GM19467 (cell line): ENCODE measurements around the gene LTBP1.

ENCODE experiments used
- ATAC-seq: cut with Tn5 transposase; IDR thresholded peaks from one replicate; pipeline ENCODE4 v1.9.1; 2021; ENCODE audit warnings: mild to moderate bottlenecking, moderate library complexity; ENCODE audit not compliant: unreplicated experiment

Gene LTBP1

DNA sequence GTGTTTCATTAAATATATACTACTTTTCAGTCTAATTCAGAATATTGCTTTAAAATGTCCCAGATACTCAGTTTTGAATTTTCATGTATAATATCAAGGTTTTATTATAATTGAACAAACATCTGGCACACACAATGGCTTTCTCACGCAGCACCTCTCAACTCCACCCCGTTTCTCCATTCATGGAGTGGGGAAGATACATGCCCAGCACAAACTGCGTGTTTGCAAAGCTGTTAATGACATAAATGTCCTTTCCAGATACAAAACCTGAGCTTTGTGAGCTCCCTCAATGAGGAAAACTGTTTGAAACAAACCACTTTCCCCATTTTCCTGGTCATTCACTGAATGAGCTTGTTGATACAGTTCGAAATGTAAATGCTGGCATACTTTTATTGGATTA lies 379.3 kb downstream of the LTBP1 start:
- no peak for ATAC-seq

GRCh38 chr2:33333433-33333832 lies 386.7 kb downstream of the LTBP1 start:
- ATAC-seq, result no peak

DNA sequence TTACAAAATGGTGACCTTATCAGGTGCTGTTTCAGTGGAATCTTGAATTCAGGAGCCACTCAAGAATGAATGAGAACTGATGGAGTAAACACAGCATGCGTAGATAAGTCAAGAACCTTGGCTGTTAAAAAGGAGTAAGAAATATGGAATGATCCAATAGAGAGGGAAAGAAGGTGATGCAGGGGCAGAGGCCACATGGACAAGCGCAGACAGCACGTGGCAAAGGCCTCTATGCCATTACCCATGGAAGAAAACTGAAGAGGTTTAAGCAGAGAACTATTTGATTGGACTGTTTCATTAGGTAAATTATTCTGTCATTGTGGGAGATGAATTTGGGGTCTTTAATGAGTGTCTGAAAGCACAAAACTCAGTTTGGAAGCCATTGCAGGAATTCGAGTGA lies 387.3 kb downstream of the LTBP1 start:
- no peak for ATAC-seq

DNA sequence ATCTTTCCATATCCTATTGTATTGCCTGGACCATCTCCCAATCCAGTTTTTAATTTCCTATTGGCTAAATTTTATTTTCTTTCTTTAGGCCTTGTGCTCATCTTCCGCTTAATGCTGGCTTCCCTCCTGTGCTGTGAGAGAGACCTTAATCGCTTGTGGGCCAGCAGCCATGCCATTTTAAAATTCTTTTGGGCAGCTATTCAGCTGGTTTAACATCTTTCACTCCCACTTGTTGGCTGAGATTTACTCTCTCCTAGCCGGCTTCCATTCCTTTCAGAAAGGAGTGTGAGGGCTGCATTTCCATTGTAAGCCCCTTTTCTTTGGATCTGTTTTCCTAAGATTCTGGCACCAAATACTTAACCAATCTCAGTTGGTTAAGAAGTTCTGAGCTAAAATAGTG lies 388.8 kb downstream of the LTBP1 start:
- no peak for ATAC-seq

- ATAC-seq, result no peak
Observed at GRCh38 chr2:33336036-33336625, 389.4 kb downstream of the LTBP1 start.

DNA sequence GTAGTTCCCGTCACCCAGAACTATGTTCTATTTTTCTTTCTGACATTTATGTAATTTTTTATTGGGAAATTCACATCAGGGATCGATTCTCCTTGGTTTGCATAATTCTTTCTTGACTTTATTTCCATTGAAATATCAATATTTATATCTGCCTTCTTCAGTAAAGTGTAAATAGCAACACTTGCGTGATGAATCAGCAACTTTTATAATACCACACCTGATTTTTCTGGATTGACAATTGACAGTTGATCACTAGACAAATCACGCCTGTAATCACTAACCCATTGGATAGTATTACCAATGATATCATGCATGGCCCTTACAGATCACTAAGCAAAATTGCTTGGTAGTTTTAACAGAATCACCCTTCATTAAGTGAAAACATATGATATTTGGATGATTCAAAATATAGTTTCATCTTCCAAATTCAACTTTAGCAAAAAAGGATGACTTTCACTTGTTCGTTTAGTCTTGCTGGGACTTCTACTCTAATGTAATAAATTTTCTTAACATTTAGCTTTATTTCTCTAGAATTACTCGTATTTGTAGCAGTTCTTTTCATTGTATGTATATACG lies 390.7 kb downstream of the LTBP1 start:
- ATAC-seq, result no peak

DNA sequence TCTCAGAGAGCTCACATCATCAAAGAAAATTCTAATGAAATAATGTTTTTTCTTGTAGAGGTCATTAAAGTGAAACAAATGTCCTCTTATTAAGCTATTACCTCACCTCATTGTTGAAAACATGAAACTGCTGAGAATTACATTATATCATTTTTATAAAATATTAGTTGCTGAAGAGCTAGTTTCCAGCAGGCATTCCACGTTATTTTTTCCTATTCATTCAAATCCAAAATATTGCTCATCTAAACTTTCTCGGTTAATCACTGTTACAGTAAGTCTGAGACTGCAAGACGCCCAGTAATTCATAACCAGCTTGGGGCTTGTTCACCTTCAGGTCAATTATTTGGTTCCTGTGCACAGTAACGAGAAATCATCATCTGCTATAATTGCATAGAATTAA lies 391.2 kb downstream of the LTBP1 start:
- ATAC-seq, result no peak

DNA sequence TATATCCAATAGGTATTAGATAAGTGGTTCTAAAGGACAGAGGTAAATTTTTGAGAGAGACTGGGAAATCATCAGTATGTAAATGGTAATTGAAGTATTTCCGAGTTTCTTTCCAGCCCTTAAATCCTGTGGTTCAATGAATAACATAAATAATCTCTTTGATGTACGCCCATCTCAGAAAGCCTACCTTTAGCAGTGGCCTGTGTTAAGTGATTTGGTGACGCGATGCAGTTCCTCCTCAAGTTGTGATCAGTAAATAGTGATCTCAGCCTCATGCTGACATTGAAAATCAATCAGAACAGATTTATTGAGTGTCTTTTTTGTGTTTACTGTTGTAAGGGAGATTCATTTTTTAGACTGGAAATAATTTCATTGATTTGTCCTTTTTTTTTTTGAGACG lies 392.5 kb downstream of the LTBP1 start:
- ATAC-seq, result no peak

GRCh38 chr2:33340280-33340679 lies 393.5 kb downstream of the LTBP1 start:
- no peak for ATAC-seq

DNA sequence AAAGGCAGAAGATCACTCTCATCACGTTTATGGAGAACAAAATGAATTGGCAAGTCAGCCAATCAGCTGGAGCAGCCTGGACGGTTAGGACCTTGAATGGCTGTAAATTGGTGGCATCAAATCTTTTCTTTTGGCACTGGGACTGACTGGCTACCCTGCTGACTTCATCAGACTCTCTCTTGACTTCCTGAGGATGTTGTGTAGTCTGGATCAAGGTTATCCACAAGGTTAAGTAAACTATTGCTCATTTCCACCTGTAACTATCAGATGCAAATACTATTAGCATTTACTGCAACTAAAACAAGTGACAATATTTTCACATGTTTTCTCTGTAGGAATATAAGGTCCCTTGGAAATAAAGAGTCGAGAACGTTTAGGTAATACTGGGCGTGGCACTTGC lies 395.4 kb downstream of the LTBP1 start:
- no peak for ATAC-seq

GRCh38 chr2:33342705-33343104 lies 396.0 kb downstream of the LTBP1 start:
- ATAC-seq, result no peak

GRCh38 chr2:33343387-33343895 lies 396.7 kb downstream of the LTBP1 start:
- ATAC-seq, result no peak

GRCh38 chr2:33344230-33344629 lies 397.5 kb downstream of the LTBP1 start:
- no peak for ATAC-seq

DNA sequence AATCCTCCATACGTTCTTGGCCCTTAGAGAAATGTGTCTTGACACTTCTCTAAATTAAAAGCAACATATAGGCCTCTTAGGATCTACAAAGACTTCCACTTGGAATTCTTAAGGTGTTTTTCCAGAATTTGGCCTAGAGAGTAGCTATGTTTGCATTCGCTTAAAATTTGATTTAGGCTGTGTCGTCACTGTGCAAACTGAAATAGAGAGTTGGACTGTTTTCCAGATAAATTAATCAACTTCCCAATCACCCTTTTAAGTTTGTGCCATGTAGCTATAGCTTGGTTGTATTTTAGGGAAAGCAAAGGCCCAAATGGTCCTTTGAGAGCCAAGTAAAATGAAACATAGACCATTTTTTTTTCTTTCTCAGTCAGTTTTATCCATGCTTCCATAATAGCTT lies 401.1 kb downstream of the LTBP1 start:
- ATAC-seq, result no peak

- ATAC-seq, result no peak
Observed at GRCh38 chr2:33350632-33351031, 403.9 kb downstream of the LTBP1 start.

DNA sequence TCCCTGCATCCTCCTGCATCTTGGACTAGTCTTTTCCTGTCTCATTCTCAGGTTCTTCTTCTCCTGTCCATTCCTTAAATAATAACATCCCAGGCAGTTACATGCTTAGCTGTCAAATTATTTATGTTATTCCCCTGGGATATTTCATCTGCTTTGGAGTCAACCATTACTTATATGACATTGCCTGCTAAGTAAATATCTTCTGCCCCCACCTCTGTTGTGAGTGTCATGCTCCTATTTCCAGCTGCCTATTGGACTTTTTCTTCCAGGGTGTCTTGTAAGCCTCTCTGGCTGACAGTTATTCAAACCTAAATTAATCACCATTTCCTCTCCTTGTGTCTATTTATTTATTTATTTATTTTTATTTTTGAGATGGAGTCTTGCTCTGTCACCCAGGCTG lies 405.0 kb downstream of the LTBP1 start:
- no peak for ATAC-seq

- no peak for ATAC-seq
Observed at GRCh38 chr2:33354981-33355380, 408.2 kb downstream of the LTBP1 start.

GRCh38 chr2:33358878-33359277 lies 412.1 kb downstream of the LTBP1 start:
- no peak for ATAC-seq

DNA sequence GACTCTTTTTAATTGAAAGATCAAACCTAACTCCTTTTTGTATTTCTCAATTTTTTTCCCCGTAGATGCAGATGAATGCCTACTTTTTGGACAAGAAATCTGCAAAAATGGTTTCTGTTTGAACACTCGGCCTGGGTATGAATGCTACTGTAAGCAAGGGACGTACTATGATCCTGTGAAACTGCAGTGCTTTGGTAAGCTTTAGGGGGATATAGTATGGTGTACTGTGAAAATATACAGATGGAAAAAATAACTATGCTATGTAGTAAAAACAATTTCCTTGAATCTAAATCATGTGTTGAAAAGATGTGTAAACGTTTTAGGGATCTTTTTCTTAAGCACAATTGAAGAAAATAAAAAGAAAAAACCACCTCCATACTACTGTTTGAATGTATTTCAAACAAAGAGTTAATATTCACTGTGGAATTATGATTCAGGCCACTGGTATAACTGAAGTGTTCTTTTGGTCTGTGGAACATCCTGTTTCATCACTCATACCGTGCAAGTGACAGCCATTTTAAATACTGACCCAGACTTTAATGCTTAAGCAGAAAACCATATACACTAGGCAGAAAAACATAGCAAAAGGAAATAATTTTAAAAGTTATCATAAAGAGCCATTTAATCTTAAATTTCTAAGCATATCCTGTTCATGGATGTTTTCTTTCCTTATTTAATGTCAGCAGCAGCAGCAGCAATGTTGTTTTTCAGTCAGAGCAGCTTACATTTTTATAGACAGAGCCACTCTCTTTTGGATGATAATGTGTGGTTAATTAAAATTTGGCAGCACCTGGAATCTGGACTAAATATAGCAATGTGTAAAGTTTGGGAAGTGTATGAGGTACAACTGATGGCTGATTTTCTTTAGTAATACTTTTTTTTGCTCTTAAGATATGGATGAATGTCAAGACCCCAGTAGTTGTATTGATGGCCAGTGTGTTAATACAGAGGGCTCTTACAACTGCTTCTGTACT lies 416.9 kb downstream of the LTBP1 start:
- ATAC-seq, result no peak

DNA sequence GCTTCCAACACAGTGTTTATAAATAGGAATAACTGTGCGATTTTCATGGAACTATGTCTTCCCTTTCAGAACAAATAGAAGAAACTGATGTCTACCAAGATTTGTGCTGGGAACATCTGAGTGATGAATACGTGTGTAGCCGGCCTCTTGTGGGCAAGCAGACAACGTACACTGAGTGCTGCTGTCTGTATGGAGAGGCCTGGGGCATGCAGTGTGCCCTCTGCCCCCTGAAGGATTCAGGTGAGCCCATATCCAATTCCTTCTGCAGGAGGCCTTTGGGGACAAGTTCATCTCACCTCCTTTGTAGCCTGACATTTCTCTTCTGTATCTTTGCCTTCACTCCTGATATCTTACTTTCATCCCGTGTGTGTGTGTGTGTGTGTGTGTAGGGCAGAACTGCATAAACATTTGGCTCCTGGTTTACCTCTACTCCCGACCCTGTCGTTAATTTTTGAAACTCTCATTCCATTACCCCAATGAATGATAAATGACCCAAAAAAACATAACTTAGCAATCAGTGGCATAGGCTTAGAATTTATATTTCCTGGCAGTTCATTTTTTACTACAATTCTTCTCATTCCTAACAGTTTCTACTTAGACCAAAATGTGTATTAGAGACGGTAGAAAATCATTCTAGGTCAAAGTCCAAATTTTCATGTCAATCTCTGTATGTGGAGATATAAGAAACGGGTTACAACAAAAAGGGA lies 418.7 kb downstream of the LTBP1 start:
- ATAC-seq, result no peak

GRCh38 chr2:33366473-33366872 lies 419.7 kb downstream of the LTBP1 start:
- no peak for ATAC-seq
